ENCODE results near the gene COX19. TPM values are rescaled to one million over a fixed set of nuclear protein-coding genes. Genes with fewer than 3 reads are reported as not detected.

Gene COX19
- total and polyA plus RNA-seq, 2 experiments from 2014 or later: 11.7 to 12.6 TPM

GRCh38 chr7:978416-979091 lies 3.2 kb upstream of the COX19 start:
- Histone ChIP-seq H3K4me3 (no peak overlapping the region), H4K20me1 (replicated peaks; ENCODE audit: insufficient read depth) (peaks cover 13% of the 10 kb centered on the region), H3K79me2 (replicated peaks; ENCODE audit: insufficient read depth) (peaks cover 15% of the 10 kb centered on the region), H3K27me3 (ENCODE audit: insufficient read depth) (no peaks in the 10 kb centered on the region), H3K4me2 (no peak overlapping the region), H3F3A (replicated peaks; ENCODE audit: low read depth) (no peaks in the 10 kb centered on the region), H2AFZ (no peak overlapping the region), H3K9me2 (ENCODE audit: insufficient read depth) (no peaks in the 10 kb centered on the region), H3K36me3 (ENCODE audit: insufficient read depth) (no peaks in the 10 kb centered on the region), H3K4me1 (ENCODE audit: insufficient read depth) (peaks cover 8% of the 10 kb centered on the region; the same call in 1 of the 2 replicates), H3K27ac (ENCODE audit: low read depth) (no peak overlapping the region)
- DNase-seq (ENCODE audit: low spot score): no peak
- Mint-ChIP-seq H3K4me3 (no peak overlapping the region), H3K9me3 (no peaks in the 10 kb centered on the region; the same call in 2 of the 3 replicates), H3K36me3 (ENCODE audit: low read depth) (no peaks in the 10 kb centered on the region), H3K27ac (no peak overlapping the region), H3K4me1 (peaks cover 2% of the 10 kb centered on the region; the same call in 2 of the 3 replicates), H3K27me3 (ENCODE audit: insufficient read depth, low read depth, poor library complexity) (no peaks in the 10 kb centered on the region)
- no peak for ATAC-seq
- no peak for TF ChIP-seq EZH2phosphoT487 (IDR thresholded peaks at IDR 0.05; ENCODE audit: unreplicated experiment)

GRCh38 chr7:978049-978346 lies 2.6 kb upstream of the COX19 start:
- Histone ChIP-seq H4K20me1 (replicated peaks; ENCODE audit: insufficient read depth) (peaks cover 16% of the 10 kb centered on the region), H3F3A (replicated peaks; ENCODE audit: low read depth) (peaks cover 5% of the 10 kb centered on the region; the same call in 1 of the 2 replicates), H3K27me3 (ENCODE audit: insufficient read depth) (no peaks in the 10 kb centered on the region), H3K27ac (ENCODE audit: low read depth) (no peak overlapping the region), H3K4me3 (no peak overlapping the region), H3K36me3 (ENCODE audit: insufficient read depth) (peaks cover 5% of the 10 kb centered on the region), H3K4me1 (ENCODE audit: insufficient read depth) (peaks cover 9% of the 10 kb centered on the region; the same call in 1 of the 2 replicates), H3K9me2 (ENCODE audit: insufficient read depth) (no peaks in the 10 kb centered on the region), H3K79me2 (replicated peaks; ENCODE audit: insufficient read depth) (peaks cover 20% of the 10 kb centered on the region), H2AFZ (no peak overlapping the region), H3K4me2 (no peak overlapping the region)
- Mint-ChIP-seq H3K27ac (no peak overlapping the region), H3K27me3 (ENCODE audit: insufficient read depth, low read depth, poor library complexity) (no peaks in the 10 kb centered on the region), H3K36me3 (ENCODE audit: low read depth) (peaks cover 3% of the 10 kb centered on the region; the same call in 1 of the 3 replicates), H3K9me3 (no peaks in the 10 kb centered on the region; the same call in 2 of the 3 replicates), H3K4me3 (no peak overlapping the region), H3K4me1 (peaks cover 2% of the 10 kb centered on the region; the same call in 2 of the 3 replicates)
- no peak for TF ChIP-seq ZNF462 (CRISPR knock-in tag; IDR thresholded peaks at IDR 0.05)
- no peak for TF ChIP-seq CREB1 (CRISPR knock-in tag; IDR thresholded peaks at IDR 0.05; ENCODE audit: low read depth)
- no peak for TF ChIP-seq ZNF114 (CRISPR knock-in tag; IDR thresholded peaks at IDR 0.05)
- ATAC-seq: no peak
- no peak for DNase-seq (ENCODE audit: low spot score)
